HG03066 (cell line): ENCODE data around the gene IFIT3.

Source experiments
- ATAC-seq: cut with Tn5 transposase; IDR thresholded peaks from one replicate; pipeline ENCODE4 v1.9.1; 2021; ENCODE audit warnings: low read depth; ENCODE audit not compliant: unreplicated experiment

The IFIT3 gene

GRCh38 chr10:89351780-89352597 lies 24.2 kb downstream of the IFIT3 start:
- no peak for ATAC-seq

- no peak for ATAC-seq
Measured at GRCh38 chr10:89352802-89353201, 25.0 kb downstream of the IFIT3 start.

GRCh38 chr10:89355394-89355931 lies 27.7 kb downstream of the IFIT3 start:
- ATAC-seq = no peak

- no peak for ATAC-seq
Measured at GRCh38 chr10:89357096-89357495, 29.3 kb downstream of the IFIT3 start.

- no peak for ATAC-seq
Measured at GRCh38 chr10:89357975-89358374, 30.2 kb downstream of the IFIT3 start.

GRCh38 chr10:89360157-89360556 lies 32.4 kb downstream of the IFIT3 start:
- ATAC-seq = no peak

GRCh38 chr10:89362929-89363328 lies 35.1 kb downstream of the IFIT3 start:
- no peak for ATAC-seq

- no peak for ATAC-seq
Measured at GRCh38 chr10:89363729-89364442, 36.1 kb downstream of the IFIT3 start.

- ATAC-seq = no peak
Measured at GRCh38 chr10:89364531-89364930, 36.7 kb downstream of the IFIT3 start.

- ATAC-seq = peak; percentile 76
Measured at GRCh38 chr10:89367529-89367928, 39.7 kb downstream of the IFIT3 start.

- ATAC-seq = no peak
Measured at GRCh38 chr10:89368129-89368528, 40.3 kb downstream of the IFIT3 start.

- ATAC-seq = no peak
Measured at GRCh38 chr10:89369156-89370105, 41.6 kb downstream of the IFIT3 start.

- no peak for ATAC-seq
Measured at GRCh38 chr10:89371079-89371478, 43.3 kb downstream of the IFIT3 start.

GRCh38 chr10:89371987-89372386 lies 44.2 kb downstream of the IFIT3 start:
- ATAC-seq = no peak

- no peak for ATAC-seq
Measured at GRCh38 chr10:89373916-89374711, 46.3 kb downstream of the IFIT3 start.

GRCh38 chr10:89374713-89375141 lies 46.9 kb downstream of the IFIT3 start:
- no peak for ATAC-seq

GRCh38 chr10:89377705-89378637 lies 50.2 kb downstream of the IFIT3 start, which contains the start of gene IFIT1B:
Gene IFIT1B, plus strand, starts transcription at chr10:89378056. Its CDS starts 80 bp downstream, at chr10:89378136.
- no peak for ATAC-seq

GRCh38 chr10:89379103-89379502 lies 51.3 kb downstream of the IFIT3 start:
- ATAC-seq = no peak

GRCh38 chr10:89382757-89383156 lies 55.0 kb downstream of the IFIT3 start:
- ATAC-seq = no peak
